Stimulated activated CD8-positive, alpha-beta memory T cell treated with anti-CD3 and anti-CD28 coated beads, Interleukin-4, amount 100 ng/mL, for 4 hours (primary cell): Measurements from ENCODE around the gene GSX2.
"Not testable (repeated sequence)": the region's sequence is repeated elsewhere in the genome, so short reads cannot be mapped to it uniquely, and the experiment has no call there.

Experiments used
- DNase-seq, 2 donors: peaks; one replicate each; pipeline ENCODE4 v3.0.0-alpha.2; 2020; ENCODE audit warnings: low read depth in 2 of 2, low spot score in 1 of 2

GSX2 gene

GRCh38 chr4:54102531-54103106 lies 2.7 kb downstream of the GSX2 start:
- DNase-seq = no peak

GRCh38 chr4:54103190-54103574 lies 3.2 kb downstream of the GSX2 start:
- DNase-seq = no peak

DNA sequence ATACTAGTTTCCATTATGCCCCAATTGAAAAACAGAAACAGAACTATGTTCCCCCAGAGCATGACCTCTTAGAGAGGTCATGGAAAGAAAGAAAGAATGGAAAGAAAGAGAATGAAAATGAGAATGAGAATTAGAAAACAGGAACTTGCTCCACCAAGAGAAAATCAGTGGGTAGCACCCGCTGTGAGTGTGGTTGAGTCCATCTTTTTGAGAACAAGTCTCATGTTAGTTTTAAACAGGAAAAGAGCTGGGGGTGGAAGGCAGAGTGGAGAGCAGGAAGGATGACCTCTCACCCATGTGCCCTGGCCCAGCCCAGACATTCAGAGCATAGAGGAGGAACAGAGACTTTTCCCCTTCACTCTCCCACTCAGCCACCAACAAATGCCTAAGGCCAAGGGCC lies 4.9 kb downstream of the GSX2 start:
- DNase-seq = no peak

DNA sequence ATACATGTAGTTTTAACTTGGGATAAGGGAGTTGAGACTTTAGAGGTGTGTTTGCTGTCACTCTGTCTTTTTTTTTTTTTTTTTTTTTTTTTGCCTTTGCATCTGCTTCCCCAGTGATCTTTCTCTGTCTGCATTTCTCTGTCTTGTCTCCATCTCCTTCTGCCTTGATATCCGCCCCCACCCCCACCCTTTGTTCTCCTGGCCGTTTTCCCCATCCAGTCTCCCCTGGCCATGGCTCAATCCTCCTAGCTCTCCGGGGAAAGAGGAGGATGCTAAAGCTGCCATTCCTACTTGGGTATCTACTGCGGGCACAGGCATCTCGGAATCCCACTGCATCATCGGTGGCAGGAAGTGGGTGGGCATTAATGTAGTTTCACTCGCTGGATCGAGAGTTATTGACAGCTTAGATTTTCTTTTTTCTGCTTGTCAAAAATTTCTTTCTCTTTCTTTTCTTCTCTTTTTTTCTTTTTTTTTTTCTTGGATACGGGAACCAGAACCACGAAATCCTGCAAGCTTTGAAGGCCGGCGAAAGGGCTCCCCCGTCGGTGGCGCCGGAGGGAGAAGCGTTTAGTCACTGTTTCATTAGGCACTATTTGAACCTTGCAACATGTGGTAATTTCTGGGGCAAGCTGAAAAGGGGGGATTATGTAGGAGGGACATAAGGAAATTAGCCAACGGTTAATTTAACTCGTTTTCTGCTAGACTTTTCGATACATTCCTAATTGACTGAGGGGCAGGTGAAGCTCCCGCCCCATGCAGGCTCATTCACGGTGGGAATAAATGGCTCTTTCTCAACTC lies 8.2 kb downstream of the GSX2 start:
- no peak for DNase-seq

DNA sequence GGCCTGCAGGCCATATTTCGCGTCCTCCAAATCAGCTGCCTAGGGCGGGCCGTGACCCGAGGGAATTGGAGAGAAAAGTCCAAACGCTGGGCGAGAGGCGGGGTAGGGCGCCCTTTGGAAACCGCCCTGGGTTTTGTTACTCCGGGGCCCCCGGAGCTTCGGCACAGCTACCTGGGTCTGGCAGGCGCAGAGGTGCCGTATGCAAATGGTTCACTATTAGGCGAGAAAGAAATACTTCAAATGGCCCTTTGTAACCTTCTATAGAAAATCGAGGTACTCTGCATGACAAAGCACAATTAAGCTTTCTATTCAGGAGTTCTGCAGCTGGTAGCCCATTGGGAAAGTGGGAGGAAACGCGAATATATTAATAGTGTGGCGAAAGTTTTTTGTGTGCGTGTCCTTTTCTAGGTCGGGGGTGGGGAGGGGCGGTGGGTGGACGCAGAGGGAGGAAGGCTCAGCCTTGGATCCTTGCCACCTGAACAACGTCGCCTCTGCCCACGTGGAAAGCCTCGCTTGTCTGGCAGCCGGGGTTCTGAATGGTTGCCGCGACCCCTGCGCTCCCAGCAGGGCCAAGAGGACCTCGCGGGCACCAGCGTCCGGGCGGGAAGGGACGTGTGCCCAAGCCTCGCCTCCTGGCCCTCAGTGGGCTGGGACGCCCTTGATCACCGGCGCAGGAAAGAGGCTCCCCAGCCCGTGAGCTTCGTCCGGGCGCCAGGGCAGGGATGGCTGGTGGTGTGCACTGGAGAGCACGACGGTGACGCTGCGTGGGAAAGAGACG lies 9.5 kb downstream of the GSX2 start:
- DNase-seq = no peak

GRCh38 chr4:54110019-54110416 lies 10.1 kb downstream of the GSX2 start:
- DNase-seq = no peak

DNA sequence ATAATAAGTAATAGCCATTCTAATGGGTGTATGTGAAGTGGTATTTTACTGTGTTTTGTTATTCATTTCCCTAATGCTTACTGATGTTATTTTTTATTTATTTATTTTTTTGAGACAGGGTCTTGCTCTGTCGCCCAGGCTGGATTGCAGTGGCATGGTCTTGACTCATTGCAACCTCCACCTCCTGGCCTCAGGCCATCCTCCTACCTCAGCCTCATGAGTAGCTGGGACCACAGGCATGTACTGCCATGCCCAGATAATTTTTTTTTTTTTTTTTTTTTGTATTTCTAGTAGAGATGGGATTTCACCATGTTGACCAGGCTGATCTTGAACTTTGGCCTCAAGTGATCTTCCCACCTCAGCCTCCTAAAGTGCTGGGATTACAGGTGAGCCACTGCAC lies 13.2 kb downstream of the GSX2 start:
- DNase-seq = not testable (repeated sequence)

DNA sequence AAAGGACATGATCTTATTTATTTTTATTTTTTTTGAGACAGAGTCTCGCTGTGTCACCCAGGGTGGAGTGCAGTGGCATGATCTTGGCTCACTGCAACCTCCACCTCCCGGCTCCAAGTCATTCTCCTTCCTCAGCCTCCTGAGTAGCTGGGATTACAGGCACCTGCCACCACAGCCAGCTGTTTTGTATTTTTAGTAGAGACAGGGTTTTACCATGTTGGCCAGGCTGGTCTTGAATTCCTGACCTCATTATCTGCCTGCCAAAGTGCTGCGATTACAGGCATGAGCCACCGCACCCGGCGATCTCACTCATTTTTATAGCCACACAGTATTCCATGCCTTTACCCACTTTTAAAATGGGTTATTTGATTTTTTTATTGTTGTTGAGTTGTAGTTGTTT lies 16.3 kb downstream of the GSX2 start:
- DNase-seq = not testable (repeated sequence)

DNA sequence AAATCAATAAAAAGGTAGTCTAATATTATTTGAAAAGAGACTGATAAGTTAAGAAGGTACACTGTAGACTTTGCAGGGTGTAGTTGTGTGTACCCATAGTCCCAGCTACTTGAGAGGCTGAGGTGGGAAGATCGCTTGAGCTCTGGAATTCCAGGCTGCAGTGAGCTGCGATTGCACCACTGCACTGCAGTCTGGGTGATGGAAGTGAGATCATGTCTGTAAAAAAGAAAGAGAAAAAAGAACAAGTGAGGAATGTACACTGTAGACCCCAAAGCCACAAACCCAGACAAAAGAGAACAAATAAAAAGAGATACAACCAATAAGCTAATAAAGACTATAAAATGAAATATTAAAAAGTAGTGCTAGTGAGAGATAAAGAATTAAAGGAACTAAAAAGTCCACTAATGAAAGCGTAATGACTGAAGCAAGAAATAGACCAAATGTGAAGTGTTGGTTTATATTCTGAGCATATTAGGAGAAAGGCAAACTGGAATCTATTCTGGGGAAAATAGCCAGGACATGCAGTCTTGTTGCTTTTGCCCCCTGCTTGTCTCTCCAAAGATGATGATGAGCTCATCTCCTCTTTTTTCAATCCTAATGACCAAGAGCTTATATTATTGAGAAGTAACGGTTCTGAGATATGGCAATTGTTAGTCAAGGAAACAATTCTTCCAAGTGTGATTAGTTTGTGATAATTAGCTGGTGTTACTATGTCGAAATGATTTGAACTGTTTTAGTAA lies 19.1 kb downstream of the GSX2 start:
- DNase-seq = no peak

GRCh38 chr4:54120518-54120917 lies 20.6 kb downstream of the GSX2 start:
- no peak for DNase-seq

DNA sequence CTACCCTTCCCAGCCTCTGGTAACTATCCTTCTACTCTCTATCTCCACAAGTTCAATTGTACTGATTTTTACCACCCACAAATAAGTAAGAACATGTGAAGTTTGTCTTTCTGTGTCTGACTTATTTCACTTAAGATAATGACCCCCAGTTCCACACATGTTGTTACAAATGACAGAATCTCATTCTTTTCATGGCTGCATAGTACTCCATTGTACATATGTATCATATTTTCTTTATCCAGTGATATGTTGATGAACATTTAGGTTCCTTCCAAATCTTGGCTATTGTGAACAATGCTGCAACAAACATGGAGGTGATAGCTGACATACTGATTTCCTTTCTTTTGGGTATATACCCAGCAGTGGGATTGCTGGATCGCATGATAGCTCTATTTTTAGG lies 27.7 kb downstream of the GSX2 start:
- DNase-seq = no peak

- not testable (repeated sequence) for DNase-seq
Measured at GRCh38 chr4:54128694-54129093, 28.7 kb downstream of the GSX2 start.

DNA sequence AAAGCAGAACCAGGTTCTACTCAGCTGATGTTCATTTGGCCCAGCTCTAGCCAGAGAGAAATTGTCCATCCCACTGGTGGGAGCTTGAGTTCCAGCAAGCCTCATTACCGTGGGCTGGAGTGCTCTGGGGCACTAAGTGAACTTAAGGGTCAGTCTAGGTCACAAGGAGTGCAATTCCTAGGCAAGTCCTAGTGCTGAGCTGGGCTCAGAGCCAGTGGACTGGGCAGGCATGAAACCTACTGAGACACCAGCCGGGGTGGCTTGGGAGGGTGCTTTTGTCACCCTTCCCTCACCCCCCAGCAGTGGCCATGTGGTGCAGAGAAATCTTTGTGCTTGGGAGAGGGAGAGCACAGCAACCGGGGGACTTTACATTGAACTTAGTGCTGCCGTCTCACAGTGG lies 39.4 kb downstream of the GSX2 start:
- no peak for DNase-seq

DNA sequence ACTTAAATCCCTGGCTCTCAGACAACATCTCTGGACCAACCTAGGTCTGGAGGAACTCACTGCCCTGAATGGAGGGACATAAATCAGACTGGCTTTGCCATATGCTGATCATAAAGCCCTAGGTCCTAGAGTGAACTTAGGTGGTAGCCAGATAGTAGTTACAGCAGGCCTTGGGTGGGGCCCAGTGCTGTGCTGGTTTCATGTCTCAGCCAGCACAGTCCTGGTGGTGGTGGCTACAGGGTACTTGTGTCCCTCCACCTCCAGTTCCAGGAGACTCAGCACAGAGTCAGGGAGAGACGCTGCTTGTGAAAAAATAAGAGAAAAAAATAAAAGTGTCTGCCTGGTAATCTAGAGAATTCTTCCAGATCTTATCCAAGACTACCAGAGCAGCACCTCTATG lies 40.3 kb downstream of the GSX2 start:
- no peak for DNase-seq

- DNase-seq = no peak
Measured at GRCh38 chr4:54144199-54144598, 44.2 kb downstream of the GSX2 start.

DNA sequence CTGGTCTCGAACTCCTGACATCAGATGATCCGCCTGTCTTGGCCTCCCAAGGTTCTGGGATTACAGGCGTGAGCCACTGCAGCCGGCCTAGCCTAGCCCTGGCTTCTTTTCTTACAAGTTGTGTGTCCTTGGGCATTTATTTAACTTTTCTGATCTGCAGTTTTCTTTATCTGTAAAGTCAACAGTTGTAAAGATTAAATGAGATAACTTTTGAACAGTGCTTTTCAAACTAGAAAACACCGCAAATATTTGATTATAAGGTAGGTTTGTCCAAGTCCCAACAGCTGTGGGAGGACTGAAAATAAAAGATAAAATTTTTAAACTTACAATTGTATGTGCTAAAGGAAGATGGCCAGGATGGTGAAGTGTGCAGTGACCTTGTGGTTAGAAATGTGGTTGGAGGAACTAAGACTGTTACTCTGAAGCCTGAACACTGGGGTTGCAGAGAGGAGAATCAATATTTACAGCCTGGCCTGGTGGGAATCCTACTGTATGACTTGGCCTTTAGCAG lies 44.8 kb downstream of the GSX2 start:
- no peak for DNase-seq

GRCh38 chr4:54146139-54146538 lies 46.2 kb downstream of the GSX2 start:
- DNase-seq = no peak

GRCh38 chr4:54149323-54149722 lies 49.4 kb downstream of the GSX2 start:
- no peak for DNase-seq
